Ascending aorta (tissue), 2 donors: Measurements from ENCODE around the gene TDRKH. TPM values are rescaled to one million over a fixed set of nuclear protein-coding genes. Genes with fewer than 3 reads are reported as not detected.

ENCODE experiments used
- DNase-seq, 2 donors: peaks; one replicate each; pipeline ENCODE4 v3.0.0-alpha.2; 2019; ENCODE audit warnings: low spot score in 2 of 2
- H3K27ac ChIP-seq, 2 donors: fragments of 200-600 bp; sonication (generic); one replicate each; pipeline ENCODE4 v1.5.1; 2016 to 2017; ENCODE audit warnings: mild to moderate bottlenecking in 1 of 2
- H3K27me3 ChIP-seq: fragments of 200-600 bp; sonication (generic); one replicate; pipeline ENCODE4 v1.5.1; 2017
- H3K36me3 ChIP-seq, 2 donors: fragments of 200-600 bp; sonication (generic); one replicate each; pipeline ENCODE4 v1.5.1; 2016
- H3K4me1 ChIP-seq, 2 donors: fragments of 200-600 bp; sonication (generic); one replicate each; pipeline ENCODE4 v1.5.1; 2016 to 2017; ENCODE audit warnings: mild to moderate bottlenecking in 1 of 2
- H3K4me3 ChIP-seq, 2 donors: fragments of 200-600 bp; sonication (generic); one replicate each; pipeline ENCODE4 v1.5.1; 2016 to 2017; ENCODE audit warnings: mild to moderate bottlenecking in 1 of 2
- H3K9me3 ChIP-seq, 2 donors: fragments of 200-600 bp; sonication (generic); one replicate each; pipeline ENCODE4 v1.5.1; 2016
- intact Hi-C: fragments of 100-400 bp; cut with DNase I; formaldehyde crosslinking; loops from one replicate; pipeline ENCODE4 v1.15.1; 2023
- total RNA-seq: library from RNA; depleted of rRNA; stranded (reverse); fragments of >200 nt; gene quantifications from one replicate; pipeline ENCODE4 v1.1.0, GENCODE V29; 2016
- TF ChIP-seq, protein P1 (sequence below), 3 experiments: fragments of 200-600 bp in 2 of 3; fragments of 450-650 bp in 1 of 3; sonication (generic) in 2 of 3; IDR thresholded peaks; one replicate each; pipeline ENCODE4 v1.5.1; 2016 to 2019; ENCODE audit warnings: antibody characterized with exemption in 3 of 3, mild to moderate bottlenecking in 1 of 3, moderate library complexity in 1 of 3

The TDRKH gene
- total RNA-seq, 1 donor from 2014 or later = 1.5 TPM

DNA sequence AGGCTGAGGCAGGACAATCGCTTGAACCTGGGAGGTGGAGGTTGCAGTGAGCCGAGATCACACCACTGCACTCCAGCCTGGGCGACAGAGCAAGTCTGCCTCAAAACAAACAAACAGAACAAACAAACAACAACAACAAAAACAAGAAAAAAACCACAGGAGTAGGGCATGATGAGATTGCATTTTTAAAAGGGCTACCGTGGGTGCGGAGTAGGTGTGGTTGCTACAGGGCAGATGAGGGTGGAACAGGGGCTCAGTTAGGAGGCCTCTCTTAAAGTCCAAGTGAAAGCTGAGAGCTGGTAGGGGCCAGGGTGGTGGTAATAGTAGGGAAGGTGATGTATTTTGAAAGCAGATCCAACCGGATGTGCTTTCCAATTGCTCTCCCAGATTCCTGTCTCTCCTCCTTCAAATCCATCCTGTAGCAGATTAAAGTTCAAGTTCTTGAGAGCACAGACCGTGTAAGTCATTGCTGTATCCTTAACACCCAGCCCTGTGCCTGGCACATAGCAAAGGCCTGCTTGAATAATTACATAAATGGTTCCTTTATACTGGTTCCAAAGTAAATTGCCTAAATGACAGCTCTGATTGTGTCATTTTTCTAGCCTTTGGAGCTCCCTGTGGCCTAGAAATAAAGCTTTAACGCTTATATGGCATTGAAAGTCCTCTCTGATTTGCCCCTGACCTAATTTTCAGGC is 19.1 kb upstream of the TDRKH start:
- no peaks in the 10 kb centered on the region for H3K9me3 ChIP-seq
- H3K27me3 ChIP-seq = no peaks in the 10 kb centered on the region
- H3K27ac ChIP-seq = no peak overlapping the region
- TF ChIP-seq, protein P1, sequence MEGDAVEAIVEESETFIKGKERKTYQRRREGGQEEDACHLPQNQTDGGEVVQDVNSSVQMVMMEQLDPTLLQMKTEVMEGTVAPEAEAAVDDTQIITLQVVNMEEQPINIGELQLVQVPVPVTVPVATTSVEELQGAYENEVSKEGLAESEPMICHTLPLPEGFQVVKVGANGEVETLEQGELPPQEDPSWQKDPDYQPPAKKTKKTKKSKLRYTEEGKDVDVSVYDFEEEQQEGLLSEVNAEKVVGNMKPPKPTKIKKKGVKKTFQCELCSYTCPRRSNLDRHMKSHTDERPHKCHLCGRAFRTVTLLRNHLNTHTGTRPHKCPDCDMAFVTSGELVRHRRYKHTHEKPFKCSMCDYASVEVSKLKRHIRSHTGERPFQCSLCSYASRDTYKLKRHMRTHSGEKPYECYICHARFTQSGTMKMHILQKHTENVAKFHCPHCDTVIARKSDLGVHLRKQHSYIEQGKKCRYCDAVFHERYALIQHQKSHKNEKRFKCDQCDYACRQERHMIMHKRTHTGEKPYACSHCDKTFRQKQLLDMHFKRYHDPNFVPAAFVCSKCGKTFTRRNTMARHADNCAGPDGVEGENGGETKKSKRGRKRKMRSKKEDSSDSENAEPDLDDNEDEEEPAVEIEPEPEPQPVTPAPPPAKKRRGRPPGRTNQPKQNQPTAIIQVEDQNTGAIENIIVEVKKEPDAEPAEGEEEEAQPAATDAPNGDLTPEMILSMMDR (IDR thresholded peaks at IDR 0.05) = no peak
- DNase-seq = no peak
- H3K4me3 ChIP-seq = no peak overlapping the region
- intact Hi-C loops = no loop called here
- H3K36me3 ChIP-seq = no peaks in the 10 kb centered on the region
- H3K4me1 ChIP-seq = no peaks in the 10 kb centered on the region

DNA sequence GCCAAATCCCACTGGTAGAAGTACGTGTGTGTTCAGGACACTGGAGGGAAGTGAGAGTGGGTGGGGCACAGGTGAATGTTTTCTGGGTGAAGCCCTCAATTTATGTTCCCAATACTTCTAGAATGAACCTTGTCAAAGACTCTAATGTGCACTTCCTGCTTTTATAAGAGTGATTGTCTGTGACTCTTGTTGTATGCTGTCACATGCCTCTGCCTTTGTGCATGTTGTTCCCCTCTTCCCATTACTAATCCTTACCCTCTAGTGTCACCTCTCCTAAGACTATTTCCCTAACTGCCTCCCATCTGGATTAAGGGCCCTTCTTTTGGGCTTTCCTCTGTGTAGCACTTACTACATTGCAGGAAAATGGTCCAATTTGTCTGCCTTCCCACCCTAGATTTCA is 17.5 kb upstream of the TDRKH start:
- intact Hi-C loops = no loop called here
- Histone ChIP-seq H3K4me3 (no peak overlapping the region), H3K9me3 (no peaks in the 10 kb centered on the region), H3K27ac (no peak overlapping the region), H3K27me3 (no peaks in the 10 kb centered on the region), H3K4me1 (no peaks in the 10 kb centered on the region), H3K36me3 (no peaks in the 10 kb centered on the region)
- DNase-seq = no peak
- TF ChIP-seq, protein P1 (IDR thresholded peaks at IDR 0.05) = no peak

DNA sequence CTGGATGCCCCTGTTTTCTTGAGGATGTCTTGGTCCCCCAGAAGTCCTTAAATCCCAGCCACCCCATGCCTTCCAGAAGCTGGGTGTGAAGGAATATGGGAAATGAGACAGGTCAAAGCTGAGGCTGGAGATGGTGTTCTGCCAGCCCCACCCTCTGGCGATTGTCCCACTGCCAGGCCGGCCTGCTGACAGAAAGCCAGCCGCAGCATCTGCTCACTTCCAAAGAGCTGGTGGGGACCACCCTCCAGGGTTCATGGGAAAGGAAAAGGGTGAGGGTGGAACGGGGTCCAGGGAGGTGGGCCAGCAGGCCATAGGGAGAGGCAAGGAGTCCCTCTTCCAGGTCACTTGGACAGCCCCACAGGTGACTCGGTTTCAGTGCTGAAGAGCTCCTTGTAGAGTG is 16.8 kb upstream of the TDRKH start:
- intact Hi-C loops = no loop called here
- no peaks in the 10 kb centered on the region for H3K36me3 ChIP-seq
- no peak overlapping the region for H3K4me3 ChIP-seq
- no peaks in the 10 kb centered on the region for H3K4me1 ChIP-seq
- no peak overlapping the region for H3K27ac ChIP-seq
- H3K9me3 ChIP-seq = no peaks in the 10 kb centered on the region
- no peaks in the 10 kb centered on the region for H3K27me3 ChIP-seq
- no peak for DNase-seq
- TF ChIP-seq, protein P1 (IDR thresholded peaks at IDR 0.05) = no peak

DNA sequence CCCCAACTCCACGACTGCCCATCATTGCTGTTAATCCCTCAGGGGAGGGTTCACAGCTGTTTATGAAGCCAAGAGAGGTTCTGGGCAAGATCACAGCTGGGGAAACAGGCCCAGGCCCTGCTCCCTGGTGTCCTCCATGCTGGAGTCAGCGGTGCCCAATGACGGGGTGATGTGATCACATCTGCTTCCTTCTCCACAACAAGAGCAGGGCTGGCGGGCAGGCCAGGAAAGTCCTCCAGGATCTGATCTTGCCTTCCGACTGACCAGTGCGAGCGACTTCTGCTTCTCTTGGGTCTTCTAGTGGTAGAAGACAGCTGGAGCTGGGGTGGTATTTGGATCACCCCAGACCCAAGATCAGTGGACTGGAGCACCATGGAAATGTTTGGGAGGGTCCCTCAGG is 15.9 kb upstream of the TDRKH start:
- H3K27me3 ChIP-seq = no peaks in the 10 kb centered on the region
- DNase-seq = no peak
- TF ChIP-seq, protein P1 (IDR thresholded peaks at IDR 0.05) = no peak
- H3K27ac ChIP-seq = no peak overlapping the region
- H3K4me1 ChIP-seq = no peaks in the 10 kb centered on the region
- H3K9me3 ChIP-seq = no peaks in the 10 kb centered on the region
- H3K36me3 ChIP-seq = no peaks in the 10 kb centered on the region
- intact Hi-C loops = no loop called here
- no peak overlapping the region for H3K4me3 ChIP-seq

DNA sequence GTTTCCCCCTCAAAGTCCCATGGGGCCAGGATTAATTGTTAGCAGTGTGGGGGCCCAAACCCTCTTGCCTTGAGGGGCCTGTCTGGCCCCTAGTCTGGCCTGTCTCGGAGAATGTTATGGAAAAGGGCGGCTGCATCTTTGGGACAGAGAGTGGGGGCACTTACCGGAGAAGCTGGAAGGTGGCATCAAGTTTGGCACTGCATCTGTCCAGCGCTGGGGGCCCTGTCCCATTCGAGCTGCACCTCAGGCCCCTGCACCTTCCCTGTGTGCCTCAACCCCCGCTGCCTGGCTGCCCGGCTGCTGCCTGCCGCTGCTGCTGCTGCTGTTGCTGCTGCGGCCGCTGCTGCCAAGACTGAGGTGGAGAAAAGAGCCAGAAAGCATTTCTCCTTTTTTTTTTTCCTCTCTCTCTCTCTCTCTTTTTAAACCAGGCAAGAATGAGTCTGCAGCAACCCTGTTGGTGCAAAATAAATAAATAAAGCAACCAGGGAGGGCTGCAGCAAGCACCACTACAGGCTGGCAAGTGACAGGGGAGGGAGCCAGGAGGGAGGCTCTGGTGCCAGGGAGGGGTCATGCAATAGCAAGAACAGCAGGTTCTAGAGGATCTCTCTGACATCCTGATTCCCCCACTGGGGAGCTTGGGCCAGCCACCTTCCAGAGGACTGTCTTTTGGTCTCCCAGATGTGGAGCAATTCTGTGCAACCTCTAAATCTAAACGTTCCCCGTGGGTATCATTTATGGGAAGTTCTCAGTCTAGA is 14.9 kb upstream of the TDRKH start, which contains the start of gene LINGO4:
Gene LINGO4, minus strand, starts transcription at position 354 of the 755 bp plus-strand sequence. CDS start 2,715 bp downstream, outside the sequence.
- intact Hi-C loops = no loop called here
- H3K4me3 ChIP-seq = no peak within 1 kb of the TSS
- H3K9me3 ChIP-seq = no peaks in the 10 kb centered on the region
- no peak for DNase-seq
- no peaks in the 10 kb centered on the region for H3K36me3 ChIP-seq
- H3K4me1 ChIP-seq = no peaks in the 10 kb centered on the region
- H3K27me3 ChIP-seq = no peaks in the 10 kb centered on the region
- TF ChIP-seq, protein P1 (IDR thresholded peaks at IDR 0.05) = no peak
- no peak within 1 kb of the TSS for H3K27ac ChIP-seq
